DMS 273 treated with DMSO at 0.1 percent for 48 hours (cell line): ENCODE results near the gene MYPN.
"Not testable (repeated sequence)": the region's sequence is repeated elsewhere in the genome, so short reads cannot be mapped to it uniquely, and the experiment has no call there.

Experiments
- DNase-seq: peaks from one replicate; lab custom pipeline; 2025; lab: John Stamatoyannopoulos, UW

The MYPN gene

GRCh38 chr10:68172324-68172723 is 63.0 kb downstream of the MYPN start:
- DNase-seq, result no peak

- DNase-seq, result no peak
These were observed 66.7 kb downstream of the MYPN start for GRCh38 chr10:68175949-68176348.

GRCh38 chr10:68176797-68177196 is 67.5 kb downstream of the MYPN start:
- DNase-seq, result no peak

- no peak for DNase-seq
These were observed 69.3 kb downstream of the MYPN start for GRCh38 chr10:68178592-68178991.

- DNase-seq, result no peak
These were observed 69.7 kb downstream of the MYPN start for GRCh38 chr10:68179016-68179415.

- DNase-seq, result no peak
These were observed 71.2 kb downstream of the MYPN start for GRCh38 chr10:68180490-68180889.

- DNase-seq, result no peak
These were observed 75.3 kb downstream of the MYPN start for GRCh38 chr10:68184546-68184945.

- DNase-seq, result no peak
These were observed 75.8 kb downstream of the MYPN start for GRCh38 chr10:68185085-68185484.

GRCh38 chr10:68188835-68189234 is 79.5 kb downstream of the MYPN start:
- no peak for DNase-seq

GRCh38 chr10:68192113-68192512 is 82.8 kb downstream of the MYPN start:
- DNase-seq, result no peak

- no peak for DNase-seq
These were observed 85.0 kb downstream of the MYPN start for GRCh38 chr10:68194290-68194689.

- not testable (repeated sequence) for DNase-seq
These were observed 86.5 kb downstream of the MYPN start for GRCh38 chr10:68195776-68196175.

- no peak for DNase-seq
These were observed 87.4 kb downstream of the MYPN start for GRCh38 chr10:68196701-68197100.

- DNase-seq, result no peak
These were observed 93.7 kb downstream of the MYPN start for GRCh38 chr10:68202960-68203353.

GRCh38 chr10:68208424-68209042 is 99.2 kb downstream of the MYPN start:
- peak; percentile 7 for DNase-seq

GRCh38 chr10:68211669-68212068 is 102.4 kb downstream of the MYPN start:
- DNase-seq, result no peak

- peak; percentile 4 for DNase-seq
These were observed 103.5 kb downstream of the MYPN start for GRCh38 chr10:68212721-68213352.

- DNase-seq, result no peak
These were observed 109.5 kb downstream of the MYPN start for GRCh38 chr10:68218786-68219185.

GRCh38 chr10:68221196-68221595 is 111.9 kb downstream of the MYPN start:
- DNase-seq, result no peak

- no peak for DNase-seq
These were observed 113.1 kb downstream of the MYPN start for GRCh38 chr10:68222391-68222790.

- no peak for DNase-seq
These were observed 114.4 kb downstream of the MYPN start for GRCh38 chr10:68223535-68224165.

GRCh38 chr10:68224810-68225209 is 115.5 kb downstream of the MYPN start:
- DNase-seq, result no peak

GRCh38 chr10:68230268-68230667 is 121.0 kb downstream of the MYPN start:
- no peak for DNase-seq
